DND-41 (cell line): ENCODE results near the gene PLAU.

ENCODE experiments used
- CTCF ChIP-seq: IDR thresholded peaks from 2 replicates; pipeline ENCODE4 v1.5.1; 2012; ENCODE audit warnings: borderline replicate concordance, low read length, moderate library complexity, mild to moderate bottlenecking; ENCODE audit not compliant: poor library complexity, severe bottlenecking; ENCODE audit errors: extremely low read depth
- EZH2 ChIP-seq: IDR thresholded peaks from 3 replicates; pipeline ENCODE4 v1.6.1; 2012; ENCODE audit warnings: borderline replicate concordance, low read depth, mild to moderate bottlenecking, moderate library complexity, low read length, inconsistent platforms; ENCODE audit not compliant: severe bottlenecking

DNA sequence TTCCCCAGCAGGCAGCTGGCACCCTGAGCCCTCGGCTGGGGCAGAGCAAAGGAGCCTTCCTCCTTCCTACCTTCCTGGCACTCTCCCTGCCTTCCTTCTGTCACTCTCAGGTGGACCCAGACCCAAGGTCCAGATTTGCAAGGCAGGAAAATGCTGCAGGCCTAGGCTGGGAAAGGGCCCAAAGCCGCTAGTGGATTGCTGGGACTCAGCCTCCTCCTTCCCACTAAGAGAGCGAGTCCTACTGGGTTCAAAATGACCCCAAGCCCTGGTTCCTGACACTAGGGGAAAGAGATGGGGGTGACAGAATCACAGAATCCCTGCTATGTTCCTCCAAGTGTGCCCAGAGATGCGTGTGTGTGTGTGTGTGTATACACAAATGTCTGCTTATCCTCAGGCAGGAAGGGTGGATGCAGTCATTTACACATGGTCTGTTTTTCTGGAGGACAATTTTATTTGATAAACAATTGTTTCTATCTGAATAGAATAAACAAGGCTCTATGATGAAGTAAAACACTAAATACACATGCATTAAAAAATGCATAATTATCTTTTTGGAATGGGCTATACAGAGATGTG, 1.3 kb upstream of the PLAU start:
- TF ChIP-seq CTCF (no peak), EZH2 (no peak)
